ENCODE results near the gene PER3. TPM values are rescaled to one million over a fixed set of nuclear protein-coding genes. Genes with fewer than 3 reads are reported as not detected.

Gene PER3
- polyA plus RNA-seq, 1 donor (not counting 4 experiments of a cell fraction or from before 2014, with no cell fraction given): 7.0 TPM

DNA sequence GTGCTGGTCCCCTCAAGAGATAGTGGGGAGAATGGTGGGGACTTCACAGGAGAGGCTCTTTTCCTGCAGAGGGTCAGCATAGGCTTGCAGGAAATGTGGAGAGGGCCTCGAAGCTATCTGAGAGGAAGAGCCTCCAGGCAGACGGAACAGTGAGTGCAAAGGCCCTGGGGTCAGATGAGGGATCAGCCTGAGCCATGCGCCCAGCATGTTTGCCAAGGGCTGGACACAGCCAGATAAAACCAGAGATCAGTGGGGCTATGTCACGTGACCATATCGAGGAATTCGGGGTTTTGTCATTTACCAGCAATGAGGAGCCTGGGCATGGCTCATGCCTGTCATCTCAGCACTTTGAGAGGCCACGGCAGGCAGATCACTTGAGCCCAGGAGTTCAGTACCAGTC lies 75.3 kb downstream of the PER3 start:
- Histone ChIP-seq H3K4me3 (ENCODE audit: control insufficient read depth in 2 of 3, extremely low read depth in 1 of 3, insufficient read depth in 2 of 3, low read depth in 1 of 3, low read length in 3 of 3) (no peak overlapping the region), H3K36me3 (ENCODE audit: control insufficient read depth in 2 of 2, extremely low read depth in 1 of 2, insufficient read depth in 2 of 2, low read length in 2 of 2) (no peaks in the 10 kb centered on the region), H3K9ac (ENCODE audit: control insufficient read depth, extremely low read depth, insufficient read depth, low read length) (no peak overlapping the region), H3K27ac (ENCODE audit: control insufficient read depth, insufficient read depth, low read length) (no peak overlapping the region), H3K27me3 (ENCODE audit: control insufficient read depth, extremely low read depth, insufficient read depth, low read length) (no peaks in the 10 kb centered on the region), H4K20me1 (ENCODE audit: control insufficient read depth, extremely low read depth, insufficient read depth, low read length) (no peaks in the 10 kb centered on the region), H3K9me3 (ENCODE audit: control insufficient read depth, low read depth, low read length) (no peaks in the 10 kb centered on the region), H2AFZ (ENCODE audit: control insufficient read depth, low read length) (no peak overlapping the region), H3K4me1 (ENCODE audit: control insufficient read depth, extremely low read depth, insufficient read depth, low read length) (no peaks in the 10 kb centered on the region), H3K4me2 (ENCODE audit: control insufficient read depth, extremely low read depth, insufficient read depth, low read depth, low read length) (no peak overlapping the region), H3K9me1 (ENCODE audit: control insufficient read depth, extremely low read depth, insufficient read depth, low read length) (no peaks in the 10 kb centered on the region), H3K79me2 (ENCODE audit: control insufficient read depth, insufficient read depth, low read length) (no peaks in the 10 kb centered on the region)
- no peak for DNase-seq (ENCODE audit: low read depth, low spot score)
- TF ChIP-seq, protein P1, sequence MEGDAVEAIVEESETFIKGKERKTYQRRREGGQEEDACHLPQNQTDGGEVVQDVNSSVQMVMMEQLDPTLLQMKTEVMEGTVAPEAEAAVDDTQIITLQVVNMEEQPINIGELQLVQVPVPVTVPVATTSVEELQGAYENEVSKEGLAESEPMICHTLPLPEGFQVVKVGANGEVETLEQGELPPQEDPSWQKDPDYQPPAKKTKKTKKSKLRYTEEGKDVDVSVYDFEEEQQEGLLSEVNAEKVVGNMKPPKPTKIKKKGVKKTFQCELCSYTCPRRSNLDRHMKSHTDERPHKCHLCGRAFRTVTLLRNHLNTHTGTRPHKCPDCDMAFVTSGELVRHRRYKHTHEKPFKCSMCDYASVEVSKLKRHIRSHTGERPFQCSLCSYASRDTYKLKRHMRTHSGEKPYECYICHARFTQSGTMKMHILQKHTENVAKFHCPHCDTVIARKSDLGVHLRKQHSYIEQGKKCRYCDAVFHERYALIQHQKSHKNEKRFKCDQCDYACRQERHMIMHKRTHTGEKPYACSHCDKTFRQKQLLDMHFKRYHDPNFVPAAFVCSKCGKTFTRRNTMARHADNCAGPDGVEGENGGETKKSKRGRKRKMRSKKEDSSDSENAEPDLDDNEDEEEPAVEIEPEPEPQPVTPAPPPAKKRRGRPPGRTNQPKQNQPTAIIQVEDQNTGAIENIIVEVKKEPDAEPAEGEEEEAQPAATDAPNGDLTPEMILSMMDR (optimal IDR thresholded peaks at IDR 0.05 in 1 of 3, IDR thresholded peaks at IDR 0.05 in 1 of 3, conservative IDR thresholded peaks at IDR 0.05 in 1 of 3; ENCODE audit: extremely low read depth in 1 of 3, insufficient read depth in 2 of 3, low read length in 3 of 3): no peak
- TF ChIP-seq EZH2 (IDR thresholded peaks at IDR 0.05; ENCODE audit: low read length): no peak
- dilution Hi-C loops (cut with MboI; ENCODE audit: extremely low pct_ligation_motif_present, low sequenced_read_pairs): no loop called here
- no peak for FAIRE-seq

DNA sequence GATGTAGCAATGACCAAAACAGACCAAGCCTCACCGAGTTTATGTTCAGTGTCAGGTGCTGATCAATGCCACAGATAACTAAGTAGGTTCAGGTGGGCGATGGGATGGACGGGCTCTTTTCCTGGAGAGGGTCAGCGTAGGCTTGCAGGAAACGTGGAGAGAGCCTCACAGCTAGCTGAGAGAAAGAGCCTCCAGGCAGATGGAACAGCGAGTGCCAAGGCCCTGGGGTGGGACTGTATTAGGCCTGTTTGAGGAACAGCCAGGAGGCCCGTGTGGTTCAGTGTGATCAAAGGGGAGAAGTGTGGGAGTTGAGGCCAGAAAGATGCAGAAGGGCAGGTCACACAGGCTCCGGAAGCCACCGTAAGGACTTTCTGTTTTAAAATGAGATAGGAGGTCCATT lies 76.0 kb downstream of the PER3 start:
- H4K20me1 ChIP-seq (ENCODE audit: control insufficient read depth, extremely low read depth, insufficient read depth, low read length): no peaks in the 10 kb centered on the region
- H3K27me3 ChIP-seq (ENCODE audit: control insufficient read depth, extremely low read depth, insufficient read depth, low read length): no peaks in the 10 kb centered on the region
- H3K36me3 ChIP-seq (ENCODE audit: control insufficient read depth in 2 of 2, extremely low read depth in 1 of 2, insufficient read depth in 2 of 2, low read length in 2 of 2): no peaks in the 10 kb centered on the region
- no peak for DNase-seq (ENCODE audit: low read depth, low spot score)
- no peak overlapping the region for H3K4me2 ChIP-seq (ENCODE audit: control insufficient read depth, extremely low read depth, insufficient read depth, low read depth, low read length)
- no peaks in the 10 kb centered on the region for H3K9me3 ChIP-seq (ENCODE audit: control insufficient read depth, low read depth, low read length)
- no peaks in the 10 kb centered on the region for H3K9me1 ChIP-seq (ENCODE audit: control insufficient read depth, extremely low read depth, insufficient read depth, low read length)
- H3K9ac ChIP-seq (ENCODE audit: control insufficient read depth, extremely low read depth, insufficient read depth, low read length): no peak overlapping the region
- H2AFZ ChIP-seq (ENCODE audit: control insufficient read depth, low read length): no peak overlapping the region
- H3K79me2 ChIP-seq (ENCODE audit: control insufficient read depth, insufficient read depth, low read length): no peaks in the 10 kb centered on the region
- TF ChIP-seq, protein P1 (optimal IDR thresholded peaks at IDR 0.05 in 1 of 3, IDR thresholded peaks at IDR 0.05 in 1 of 3, conservative IDR thresholded peaks at IDR 0.05 in 1 of 3; ENCODE audit: extremely low read depth in 1 of 3, insufficient read depth in 2 of 3, low read length in 3 of 3): no peak
- no peak for TF ChIP-seq EZH2 (IDR thresholded peaks at IDR 0.05; ENCODE audit: low read length)
- no peak for FAIRE-seq
- H3K4me3 ChIP-seq (ENCODE audit: control insufficient read depth in 2 of 3, extremely low read depth in 1 of 3, insufficient read depth in 2 of 3, low read depth in 1 of 3, low read length in 3 of 3): no peak overlapping the region
- no peak overlapping the region for H3K27ac ChIP-seq (ENCODE audit: control insufficient read depth, insufficient read depth, low read length)
- H3K4me1 ChIP-seq (ENCODE audit: control insufficient read depth, extremely low read depth, insufficient read depth, low read length): no peaks in the 10 kb centered on the region
- dilution Hi-C loops (cut with MboI; ENCODE audit: extremely low pct_ligation_motif_present, low sequenced_read_pairs): no loop called here
